ENCODE measurements around the gene CGREF1. TPM values are rescaled to one million over a fixed set of nuclear protein-coding genes. Genes with fewer than 3 reads are reported as not detected.

CGREF1 gene
- total and polyA plus RNA-seq, 2 donors (not counting 3 experiments of a cell fraction or from before 2014, with no cell fraction given), result 2.9 to 5.8 TPM

GRCh38 chr2:27074738-27075565 is 44.0 kb downstream of the CGREF1 start:
- H3K9me3 ChIP-seq (replicated peaks; ENCODE audit: control insufficient read depth, insufficient read depth, low read length), result no peaks in the 10 kb centered on the region
- dilution Hi-C loops (cut with MboI; ENCODE audit: extremely low pct_ligation_motif_present, low sequenced_read_pairs) (no loop called here), intact Hi-C loops (cut with micrococcal nuclease) (no loop called here)
- CTCF ChIA-PET, result interaction anchor here (0.7 to 0.9 kb wide), 2 partner anchors 9 to 667 kb away, joined by 3 read pairs; no protein-coding TSS in a partner anchor
- peaks cover 13% of the 10 kb centered on the region for H3K4me1 ChIP-seq (ENCODE audit: control insufficient read depth, extremely low read depth, insufficient read depth, low read length)
- DNase-seq (ENCODE audit: low read depth, low spot score) (peak; percentile 33), FAIRE-seq (peak; percentile 40)
- H3K79me2 ChIP-seq (ENCODE audit: control insufficient read depth, insufficient read depth, low read length), result peaks cover 14% of the 10 kb centered on the region
- H3K9me1 ChIP-seq (replicated peaks; ENCODE audit: control insufficient read depth, extremely low read depth, insufficient read depth, low read length), result no peaks in the 10 kb centered on the region
- no peak overlapping the region for H3K4me2 ChIP-seq (ENCODE audit: insufficient read depth, low read length)
- H3K4me3 ChIP-seq (replicated peaks in 1 of 3; ENCODE audit: insufficient read depth in 1 of 3, low read depth in 1 of 3, low read length in 3 of 3), result no peak overlapping the region
- POLR2A ChIA-PET, result interaction anchor here (0.5 kb wide), 1 partner anchor 13 kb away, joined by 7 read pairs; no protein-coding TSS in a partner anchor
- no peak for TF ChIP-seq GATA2 (IDR thresholded peaks at IDR 0.05; ENCODE audit: insufficient read depth, insufficient read length, low read depth, low read length)
- no peak for TF ChIP-seq MAX (IDR thresholded peaks at IDR 0.05; ENCODE audit: insufficient read depth, insufficient read length)
- no peak for TF ChIP-seq MYC (IDR thresholded peaks at IDR 0.05; ENCODE audit: low read depth, low read length)
- TF ChIP-seq POLR2AphosphoS5 (IDR thresholded peaks at IDR 0.05; ENCODE audit: insufficient read depth, low read depth, low read length), result no peak
- no peak for TF ChIP-seq FOS (IDR thresholded peaks at IDR 0.05; ENCODE audit: borderline replicate concordance, insufficient read depth, low read length)
- no peak overlapping the region for H3K27ac ChIP-seq (ENCODE audit: insufficient read depth, low read depth, low read length)
- no TSS peak for BruUV-seq (replicated peaks)
- no peak overlapping the region for H3K9ac ChIP-seq (replicated peaks; ENCODE audit: extremely low read depth, insufficient read depth, low read length)
- H3K27me3 ChIP-seq (ENCODE audit: control insufficient read depth in 2 of 2, insufficient read depth in 2 of 2, low read length in 2 of 2), result no peaks in the 10 kb centered on the region
- no peak overlapping the region for H2AFZ ChIP-seq (ENCODE audit: low read depth, low read length)
- H4K20me1 ChIP-seq (replicated peaks; ENCODE audit: control insufficient read depth, extremely low read depth, insufficient read depth, low read length), result no peaks in the 10 kb centered on the region
- H3K36me3 ChIP-seq (ENCODE audit: control insufficient read depth in 2 of 2, extremely low read depth in 1 of 2, insufficient read depth in 2 of 2, low read length in 2 of 2), result no peaks in the 10 kb centered on the region

- Histone ChIP-seq H2AFZ (ENCODE audit: low read depth, low read length) (no peak overlapping the region), H3K9me1 (replicated peaks; ENCODE audit: control insufficient read depth, extremely low read depth, insufficient read depth, low read length) (no peaks in the 10 kb centered on the region), H3K4me3 (replicated peaks in 1 of 3; ENCODE audit: insufficient read depth in 1 of 3, low read depth in 1 of 3, low read length in 3 of 3) (no peak overlapping the region), H3K79me2 (ENCODE audit: control insufficient read depth, insufficient read depth, low read length) (peaks cover 25% of the 10 kb centered on the region), H3K27me3 (ENCODE audit: control insufficient read depth in 2 of 2, insufficient read depth in 2 of 2, low read length in 2 of 2) (no peaks in the 10 kb centered on the region), H3K9ac (replicated peaks; ENCODE audit: extremely low read depth, insufficient read depth, low read length) (no peak overlapping the region), H3K4me2 (ENCODE audit: insufficient read depth, low read length) (no peak overlapping the region), H3K36me3 (ENCODE audit: control insufficient read depth in 2 of 2, extremely low read depth in 1 of 2, insufficient read depth in 2 of 2, low read length in 2 of 2) (peaks cover 5 to 6% of the 10 kb centered on the region in 2 experiments), H3K27ac (ENCODE audit: insufficient read depth, low read depth, low read length) (no peak overlapping the region), H4K20me1 (replicated peaks; ENCODE audit: control insufficient read depth, extremely low read depth, insufficient read depth, low read length) (no peaks in the 10 kb centered on the region), H3K4me1 (ENCODE audit: control insufficient read depth, extremely low read depth, insufficient read depth, low read length) (peaks cover 17% of the 10 kb centered on the region), H3K9me3 (replicated peaks; ENCODE audit: control insufficient read depth, insufficient read depth, low read length) (no peaks in the 10 kb centered on the region)
- no TSS peak for BruUV-seq (replicated peaks)
- intact Hi-C loops (cut with micrococcal nuclease) (loop anchor here (2.0 kb wide), 1 partner anchor 225 kb away; the partner anchor contains the start of gene DPYSL5), dilution Hi-C loops (cut with MboI; ENCODE audit: extremely low pct_ligation_motif_present, low sequenced_read_pairs) (no loop called here)
- POLR2A ChIA-PET, result interaction anchor here (1.2 kb wide), 1 partner anchor 23 kb away, joined by 4 read pairs; the partner anchor contains the start of gene AGBL5
- TF ChIP-seq GATA2 (IDR thresholded peaks at IDR 0.05; ENCODE audit: insufficient read depth, insufficient read length, low read depth, low read length), result no peak
- no peak for TF ChIP-seq JUN (IDR thresholded peaks at IDR 0.05; ENCODE audit: borderline replicate concordance, insufficient read depth, insufficient read length, low read depth)
- TF ChIP-seq MAX (IDR thresholded peaks at IDR 0.05; ENCODE audit: insufficient read depth, insufficient read length), result no peak
- TF ChIP-seq FOS (IDR thresholded peaks at IDR 0.05; ENCODE audit: borderline replicate concordance, insufficient read depth, low read length), result no peak
- TF ChIP-seq CTCF (IDR thresholded peaks at IDR 0.05; ENCODE audit: extremely low read depth in 1 of 2, insufficient read depth in 1 of 2, low read depth in 1 of 2, low read length in 2 of 2), result no peak
- no peak for TF ChIP-seq MYC (IDR thresholded peaks at IDR 0.05; ENCODE audit: low read depth, low read length)
- no peak for TF ChIP-seq POLR2AphosphoS5 (IDR thresholded peaks at IDR 0.05; ENCODE audit: insufficient read depth, low read depth, low read length)
- FAIRE-seq (no peak), DNase-seq (ENCODE audit: low read depth, low spot score) (no peak)
- CTCF ChIA-PET, result interaction anchor here (0.9 kb wide), 1 partner anchor 10 kb away, joined by 3 read pairs; no protein-coding TSS in a partner anchor
Observed at GRCh38 chr2:27073782-27074181, 45.1 kb downstream of the CGREF1 start.

Data from endothelial cell of umbilical vein (primary cell).